Measurements from ENCODE around the gene FMNL2.
A peak's percentile ranks its signal among the peaks of the same experiment; 100 is the strongest.

Gene FMNL2

GRCh38 chr2:152564754-152565551 is 230.0 kb downstream of the FMNL2 start:
- DNase-seq (ENCODE audit: insufficient read length, low spot score) (no peak), FAIRE-seq (peak; percentile 77)
- no peak for TF ChIP-seq POU2F2 (IDR thresholded peaks at IDR 0.05; ENCODE audit: low read depth, low read length)
- no peak for TF ChIP-seq PAX5 (IDR thresholded peaks at IDR 0.05; ENCODE audit: insufficient read depth, low read length, severe bottlenecking)
- TF ChIP-seq SPI1 (IDR thresholded peaks at IDR 0.05; ENCODE audit: low read depth, low read length) = peak; percentile 65
- no peak for TF ChIP-seq TAF1 (IDR thresholded peaks at IDR 0.05; ENCODE audit: low read depth, low read length)
- TF ChIP-seq POLR2AphosphoS5 (IDR thresholded peaks at IDR 0.05; ENCODE audit: low read depth, low read length) = no peak
- no peak for TF ChIP-seq POLR2A (IDR thresholded peaks at IDR 0.05; ENCODE audit: low read depth, low read length)

- peak; percentile 79 for FAIRE-seq
- DNase-seq (ENCODE audit: insufficient read length, low spot score) = no peak
- no peak for TF ChIP-seq POLR2A (IDR thresholded peaks at IDR 0.05; ENCODE audit: low read depth, low read length)
- no peak for TF ChIP-seq TAF1 (IDR thresholded peaks at IDR 0.05; ENCODE audit: low read depth, low read length)
- TF ChIP-seq SPI1 (IDR thresholded peaks at IDR 0.05; ENCODE audit: low read depth, low read length) = no peak
- TF ChIP-seq PAX5 (IDR thresholded peaks at IDR 0.05; ENCODE audit: insufficient read depth, low read length, severe bottlenecking) = no peak
- no peak for TF ChIP-seq POLR2AphosphoS5 (IDR thresholded peaks at IDR 0.05; ENCODE audit: low read depth, low read length)
- TF ChIP-seq POU2F2 (IDR thresholded peaks at IDR 0.05; ENCODE audit: low read depth, low read length) = no peak
Measured at GRCh38 chr2:152565884-152566727, 231.1 kb downstream of the FMNL2 start.

GRCh38 chr2:152566728-152567069 is 231.7 kb downstream of the FMNL2 start:
- no peak for DNase-seq (ENCODE audit: insufficient read length, low spot score)
- TF ChIP-seq PAX5 (IDR thresholded peaks at IDR 0.05; ENCODE audit: insufficient read depth, low read length, severe bottlenecking) (no peak), SPI1 (IDR thresholded peaks at IDR 0.05; ENCODE audit: low read depth, low read length) (peak; percentile 39; the same call in 1 of the 2 replicates)
- FAIRE-seq = peak; percentile 9

GRCh38 chr2:152568531-152568930 is 233.6 kb downstream of the FMNL2 start:
- FAIRE-seq (no peak), DNase-seq (ENCODE audit: insufficient read length, low spot score) (no peak)
- TF ChIP-seq SPI1 (IDR thresholded peaks at IDR 0.05; ENCODE audit: low read depth, low read length) (no peak), POU2F2 (IDR thresholded peaks at IDR 0.05; ENCODE audit: low read depth, low read length) (no peak), TAF1 (IDR thresholded peaks at IDR 0.05; ENCODE audit: low read depth, low read length) (no peak), PAX5 (IDR thresholded peaks at IDR 0.05; ENCODE audit: insufficient read depth, low read length, severe bottlenecking) (no peak), POLR2A (IDR thresholded peaks at IDR 0.05; ENCODE audit: low read depth, low read length) (no peak), POLR2AphosphoS5 (IDR thresholded peaks at IDR 0.05; ENCODE audit: low read depth, low read length) (no peak)

- TF ChIP-seq TAF1 (IDR thresholded peaks at IDR 0.05; ENCODE audit: low read depth, low read length) (no peak), PAX5 (IDR thresholded peaks at IDR 0.05; ENCODE audit: insufficient read depth, low read length, severe bottlenecking) (no peak), POLR2AphosphoS5 (IDR thresholded peaks at IDR 0.05; ENCODE audit: low read depth, low read length) (no peak), SPI1 (IDR thresholded peaks at IDR 0.05; ENCODE audit: low read depth, low read length) (no peak), POLR2A (IDR thresholded peaks at IDR 0.05; ENCODE audit: low read depth, low read length) (no peak), POU2F2 (IDR thresholded peaks at IDR 0.05; ENCODE audit: low read depth, low read length) (no peak)
- FAIRE-seq = no peak
- no peak for DNase-seq (ENCODE audit: insufficient read length, low spot score)
Measured at GRCh38 chr2:152569186-152569585, 234.2 kb downstream of the FMNL2 start.

GRCh38 chr2:152571048-152571766 is 236.2 kb downstream of the FMNL2 start:
- DNase-seq (ENCODE audit: insufficient read length, low spot score) (no peak), FAIRE-seq (no peak)
- no peak for TF ChIP-seq PAX5 (IDR thresholded peaks at IDR 0.05; ENCODE audit: insufficient read depth, low read length, severe bottlenecking)
- no peak for TF ChIP-seq TAF1 (IDR thresholded peaks at IDR 0.05; ENCODE audit: low read depth, low read length)
- no peak for TF ChIP-seq POLR2AphosphoS5 (IDR thresholded peaks at IDR 0.05; ENCODE audit: low read depth, low read length)
- TF ChIP-seq POU2F2 (IDR thresholded peaks at IDR 0.05; ENCODE audit: low read depth, low read length) = no peak
- TF ChIP-seq SPI1 (IDR thresholded peaks at IDR 0.05; ENCODE audit: low read depth, low read length) = no peak
- no peak for TF ChIP-seq POLR2A (IDR thresholded peaks at IDR 0.05; ENCODE audit: low read depth, low read length)

GRCh38 chr2:152572031-152572430 is 237.1 kb downstream of the FMNL2 start:
- FAIRE-seq (no peak), DNase-seq (ENCODE audit: insufficient read length, low spot score) (no peak)
- TF ChIP-seq POLR2A (IDR thresholded peaks at IDR 0.05; ENCODE audit: low read depth, low read length) (no peak), PAX5 (IDR thresholded peaks at IDR 0.05; ENCODE audit: insufficient read depth, low read length, severe bottlenecking) (no peak), TAF1 (IDR thresholded peaks at IDR 0.05; ENCODE audit: low read depth, low read length) (no peak), POLR2AphosphoS5 (IDR thresholded peaks at IDR 0.05; ENCODE audit: low read depth, low read length) (no peak), SPI1 (IDR thresholded peaks at IDR 0.05; ENCODE audit: low read depth, low read length) (no peak), POU2F2 (IDR thresholded peaks at IDR 0.05; ENCODE audit: low read depth, low read length) (no peak)

GRCh38 chr2:152573168-152573567 is 238.2 kb downstream of the FMNL2 start:
- peak; percentile 20 for DNase-seq (ENCODE audit: insufficient read length, low spot score)
- peak; percentile 71 for FAIRE-seq
- TF ChIP-seq TAF1 (IDR thresholded peaks at IDR 0.05; ENCODE audit: low read depth, low read length) = no peak
- TF ChIP-seq SPI1 (IDR thresholded peaks at IDR 0.05; ENCODE audit: low read depth, low read length) = no peak; the same call in 1 of the 2 replicates
- TF ChIP-seq PAX5 (IDR thresholded peaks at IDR 0.05; ENCODE audit: insufficient read depth, low read length, severe bottlenecking) = no peak
- TF ChIP-seq POU2F2 (IDR thresholded peaks at IDR 0.05; ENCODE audit: low read depth, low read length) = no peak
- no peak for TF ChIP-seq POLR2A (IDR thresholded peaks at IDR 0.05; ENCODE audit: low read depth, low read length)
- no peak for TF ChIP-seq POLR2AphosphoS5 (IDR thresholded peaks at IDR 0.05; ENCODE audit: low read depth, low read length)

GRCh38 chr2:152577579-152577978 is 242.6 kb downstream of the FMNL2 start:
- FAIRE-seq (no peak), DNase-seq (ENCODE audit: insufficient read length, low spot score) (no peak)
- TF ChIP-seq POU2F2 (IDR thresholded peaks at IDR 0.05; ENCODE audit: low read depth, low read length) (no peak), TAF1 (IDR thresholded peaks at IDR 0.05; ENCODE audit: low read depth, low read length) (no peak), POLR2AphosphoS5 (IDR thresholded peaks at IDR 0.05; ENCODE audit: low read depth, low read length) (no peak), POLR2A (IDR thresholded peaks at IDR 0.05; ENCODE audit: low read depth, low read length) (no peak), PAX5 (IDR thresholded peaks at IDR 0.05; ENCODE audit: insufficient read depth, low read length, severe bottlenecking) (no peak), SPI1 (IDR thresholded peaks at IDR 0.05; ENCODE audit: low read depth, low read length) (no peak)
